Stimulated activated CD4-positive, alpha-beta T cell treated with anti-CD3 and anti-CD28 coated beads, Interleukin-4, amount 100 ng/mL, for 1 hour (primary cell): Measurements from ENCODE around the gene EPB41L1.

Experiments
- DNase-seq: peaks from one replicate; pipeline ENCODE4 v3.0.0-alpha.2; 2020

Gene EPB41L1

DNA sequence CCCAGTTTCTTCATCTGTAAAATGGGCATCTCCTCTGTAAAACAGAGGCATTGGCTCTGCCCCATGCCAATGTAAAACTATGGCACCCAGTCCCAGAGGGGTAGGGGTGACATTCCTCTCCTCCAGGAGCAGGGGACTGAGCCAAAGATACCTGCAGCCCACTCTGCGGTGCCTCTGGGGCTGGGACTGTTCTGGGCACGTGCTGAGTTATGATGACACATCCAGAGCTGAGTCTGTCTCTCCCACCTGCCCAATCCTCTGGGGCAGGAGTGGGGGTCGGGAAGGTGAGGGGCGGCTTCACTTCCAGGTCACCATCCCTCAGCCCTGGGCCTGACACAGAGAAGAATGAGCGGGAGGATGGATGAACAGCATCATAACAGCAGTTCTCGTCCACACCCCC lies 111.6 kb downstream of the EPB41L1 start:
- DNase-seq = no peak

DNA sequence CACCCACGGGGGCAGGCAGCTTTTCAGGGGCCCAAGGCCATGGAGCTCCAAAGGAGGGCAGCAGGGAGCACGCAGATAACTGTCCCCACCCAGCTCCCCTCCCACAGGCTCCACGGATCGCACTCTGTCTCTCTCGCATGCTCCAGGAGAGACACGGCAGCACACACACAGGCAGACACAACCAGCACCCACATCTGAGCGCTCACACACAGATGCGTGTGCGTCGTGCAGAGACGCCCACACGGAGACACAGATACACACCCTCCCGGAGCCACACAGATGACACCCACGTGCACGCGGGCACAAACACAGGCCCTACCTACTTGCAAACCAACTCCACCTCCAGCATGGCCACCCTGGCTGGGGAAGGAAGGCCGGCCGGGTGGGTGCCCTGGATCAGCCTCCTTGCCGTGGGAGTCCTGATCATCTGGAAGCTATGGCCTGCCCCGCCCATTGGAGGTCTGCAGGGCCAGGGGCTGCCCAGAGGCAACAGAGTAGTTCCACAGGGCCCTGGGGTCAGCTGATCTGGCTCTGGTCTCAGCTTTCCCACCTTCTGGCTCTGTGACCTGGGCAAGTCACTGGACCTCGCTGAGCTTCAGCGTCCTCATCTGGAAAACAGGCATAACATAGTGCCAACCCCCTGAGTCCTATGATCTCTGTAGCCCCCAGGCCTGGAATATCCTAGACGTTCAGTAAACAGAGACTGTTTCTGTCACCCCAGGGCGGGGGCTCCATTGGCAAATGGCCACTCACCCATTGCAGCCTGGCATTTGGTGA lies 113.3 kb downstream of the EPB41L1 start:
- no peak for DNase-seq

- DNase-seq = no peak
Observed at GRCh38 chr20:36268440-36269342, 114.2 kb downstream of the EPB41L1 start.

DNA sequence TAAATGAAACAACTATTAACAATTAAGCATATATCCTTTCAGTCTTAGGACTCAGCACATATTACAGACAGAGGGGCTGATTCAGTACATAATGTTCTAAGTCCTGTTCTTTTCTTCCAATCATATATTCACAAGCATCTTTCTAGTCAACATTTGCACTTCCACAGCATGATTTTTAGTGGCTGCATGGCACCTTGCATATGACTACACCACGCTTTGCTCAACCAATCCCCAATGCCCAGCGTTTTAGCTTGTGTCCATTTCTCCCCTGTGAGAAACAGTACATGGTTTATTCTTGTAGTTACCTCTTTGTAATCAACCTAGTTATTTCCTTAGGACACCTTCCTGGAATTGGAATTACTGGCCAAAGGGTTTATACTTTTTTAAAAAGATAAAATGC lies 115.0 kb downstream of the EPB41L1 start:
- no peak for DNase-seq

- DNase-seq = no peak
Observed at GRCh38 chr20:36270744-36271638, 116.5 kb downstream of the EPB41L1 start.

GRCh38 chr20:36271639-36272546 lies 117.4 kb downstream of the EPB41L1 start:
- no peak for DNase-seq

DNA sequence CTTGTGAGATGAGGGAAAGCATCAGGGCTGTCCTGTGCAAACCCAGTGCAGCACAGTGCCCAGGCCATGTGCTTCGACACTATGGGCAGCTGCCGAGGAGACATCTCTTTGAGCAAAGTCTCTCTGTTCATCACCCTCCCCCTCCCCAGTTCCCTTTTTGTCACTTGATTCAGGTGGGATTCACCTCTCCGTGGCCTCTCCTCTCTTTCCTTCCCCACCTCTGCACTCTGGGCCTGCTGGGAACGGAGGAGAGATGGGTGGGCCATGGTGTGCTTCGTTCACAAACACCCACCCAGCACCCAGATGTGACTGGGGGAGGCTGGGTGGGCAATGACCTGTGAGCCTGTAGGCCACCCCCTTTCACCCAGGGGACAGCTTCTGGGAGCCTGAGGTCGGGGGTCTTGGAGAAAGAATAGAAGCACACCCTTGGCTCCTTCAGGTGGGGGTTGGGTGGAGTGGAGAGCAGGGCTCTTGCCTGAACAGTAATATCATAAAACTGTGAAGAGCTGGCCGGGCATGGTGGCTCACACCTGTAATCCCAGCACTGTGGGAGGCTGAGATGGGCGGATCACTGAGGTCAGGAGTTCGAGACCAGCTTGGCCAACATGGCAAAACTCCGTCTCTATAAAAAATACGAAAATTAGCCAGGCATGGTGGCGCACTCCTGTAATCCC lies 118.1 kb downstream of the EPB41L1 start:
- DNase-seq = no peak

DNA sequence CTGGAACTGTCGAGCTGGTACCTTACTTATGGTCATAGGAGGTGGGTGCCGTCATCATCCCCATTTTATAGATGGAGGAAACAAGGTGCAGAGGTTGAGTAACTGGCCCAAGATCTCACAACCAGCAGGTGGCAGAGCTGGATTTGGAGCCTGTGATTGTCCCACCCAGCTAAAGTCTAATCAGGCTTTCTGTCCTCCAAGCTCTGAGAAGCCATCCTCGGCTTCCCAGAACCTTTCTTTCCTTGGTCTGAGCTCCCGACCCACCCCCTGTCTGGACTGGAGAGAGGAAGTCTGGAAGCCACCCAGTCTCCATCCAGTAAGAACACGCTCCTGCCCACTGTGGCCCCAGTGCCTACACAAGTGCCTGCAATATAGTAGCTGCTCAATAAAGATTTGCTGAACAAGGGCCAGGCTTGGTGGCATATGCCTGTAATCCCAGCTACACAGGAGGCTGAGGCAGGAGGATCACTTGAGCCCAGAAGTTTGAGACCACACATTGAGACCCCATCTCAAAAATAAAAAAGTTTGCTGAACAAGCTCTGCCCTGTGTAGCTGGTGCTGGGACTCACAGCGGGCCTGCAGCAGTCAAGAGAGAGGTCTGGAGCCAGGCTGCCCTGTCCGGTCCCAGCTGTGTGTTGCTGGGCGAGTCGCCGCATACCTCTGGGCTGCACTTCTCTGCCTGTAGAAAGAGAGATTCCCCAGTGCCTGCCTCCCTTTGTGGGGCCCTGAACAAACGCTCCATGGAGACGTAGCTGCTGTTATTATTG lies 119.1 kb downstream of the EPB41L1 start:
- no peak for DNase-seq

- DNase-seq = no peak
Observed at GRCh38 chr20:36274181-36274841, 119.8 kb downstream of the EPB41L1 start.

GRCh38 chr20:36275011-36275410 lies 120.5 kb downstream of the EPB41L1 start:
- DNase-seq = no peak

- no peak for DNase-seq
Observed at GRCh38 chr20:36275441-36276189, 121.1 kb downstream of the EPB41L1 start.

DNA sequence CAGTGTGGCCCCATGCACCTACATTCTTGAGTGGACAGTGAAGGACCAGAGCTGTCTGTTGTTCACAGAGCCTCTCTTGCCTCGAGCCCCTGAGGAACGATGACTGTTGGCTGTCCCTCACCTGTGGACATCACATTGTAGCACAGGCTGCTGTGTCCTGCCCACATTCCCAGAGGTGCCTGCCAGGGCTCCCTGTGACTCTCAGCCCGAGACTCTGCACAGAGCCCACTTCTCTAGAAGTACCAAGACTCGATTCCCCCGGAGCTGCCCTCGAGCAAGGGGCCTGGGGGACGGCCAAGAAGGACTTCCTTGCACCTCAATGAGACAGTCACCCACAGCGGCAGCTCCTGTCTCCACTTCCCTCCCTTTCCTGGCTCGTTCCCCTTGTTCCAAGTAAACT lies 123.0 kb downstream of the EPB41L1 start:
- no peak for DNase-seq

DNA sequence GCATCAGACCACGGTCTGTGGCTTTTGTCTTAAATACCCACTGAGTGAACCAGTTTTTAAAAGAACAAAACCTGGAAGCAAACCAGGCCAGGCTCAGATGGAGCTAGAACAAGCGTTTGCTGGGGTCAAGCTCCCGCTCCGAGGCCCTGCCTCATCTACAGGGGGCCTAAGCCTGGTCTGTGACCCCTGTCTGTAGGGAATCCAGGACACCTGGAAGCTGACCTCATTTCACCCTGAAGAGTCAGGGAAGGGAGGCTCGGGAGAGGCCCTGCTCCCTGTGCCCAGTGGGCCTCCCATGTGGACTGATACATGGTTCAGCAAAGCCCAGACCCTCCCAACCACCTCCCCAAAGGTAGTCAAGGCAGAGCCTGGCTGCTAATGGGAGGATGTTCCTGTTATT lies 124.8 kb downstream of the EPB41L1 start:
- DNase-seq = no peak

DNA sequence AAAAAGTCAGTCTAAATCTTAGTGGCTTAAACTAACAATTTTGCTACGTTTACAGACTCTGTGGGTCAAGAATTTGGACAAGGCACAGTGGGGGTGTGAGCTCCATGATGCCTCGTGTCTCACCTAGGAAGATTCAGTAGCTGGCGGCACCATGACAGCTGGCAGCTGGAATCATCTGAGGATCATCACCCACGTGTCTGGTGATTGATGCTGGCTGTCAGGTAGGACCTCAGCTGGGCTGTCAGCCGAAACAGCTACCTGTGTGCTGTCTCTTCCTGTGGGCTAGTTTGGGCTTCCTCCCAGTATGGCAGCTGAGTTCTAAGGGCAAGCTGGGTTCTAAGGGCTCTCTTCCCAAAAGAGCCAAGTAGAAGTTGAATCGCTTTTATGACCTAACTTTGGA lies 125.2 kb downstream of the EPB41L1 start:
- DNase-seq = no peak

DNA sequence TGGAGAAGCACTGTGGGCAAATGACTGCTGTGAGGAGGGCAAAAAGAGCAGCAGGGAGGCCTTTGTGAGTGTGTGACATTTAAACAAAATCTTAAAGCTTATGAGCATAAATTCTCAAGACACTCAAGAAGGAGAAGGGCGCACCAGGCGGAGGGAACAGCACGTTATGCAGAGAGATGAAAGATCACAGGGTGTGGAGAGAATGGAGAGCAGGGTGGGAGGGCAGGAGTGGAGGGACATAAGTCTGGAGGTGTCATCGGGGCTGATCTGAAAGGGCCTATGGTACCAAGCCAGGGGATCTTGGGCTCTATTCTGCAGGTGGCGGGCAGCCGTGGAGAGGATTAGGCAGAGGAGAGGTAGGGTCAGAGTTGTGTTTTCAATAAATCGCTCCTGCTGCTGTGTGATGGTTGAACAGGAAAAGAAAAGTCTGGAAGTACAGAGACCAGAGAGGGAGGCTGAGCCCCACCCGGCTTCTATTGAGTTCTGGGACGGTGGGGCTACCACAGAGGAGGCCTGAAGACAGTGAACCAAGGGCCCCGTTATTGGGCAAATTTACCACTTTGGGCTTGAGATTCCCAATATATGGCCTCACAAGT lies 127.3 kb downstream of the EPB41L1 start:
- no peak for DNase-seq
